Epithelial cell of prostate (primary cell): Measurements from ENCODE around the gene TRIM65.
"Not testable (repeated sequence)": the region's sequence is repeated elsewhere in the genome, so short reads cannot be mapped to it uniquely, and the experiment has no call there.

Experiments used
- DNase-seq: peaks from one replicate; pipeline ENCODE4 v3.0.0-alpha.2; 2011; ENCODE audit warnings: low read depth, low spot score
- H3K27ac ChIP-seq: fragments of 450-650 bp; 2 replicates; pipeline ENCODE4 v1.5.1; 2017; ENCODE audit warnings: mild to moderate bottlenecking

The TRIM65 gene

DNA sequence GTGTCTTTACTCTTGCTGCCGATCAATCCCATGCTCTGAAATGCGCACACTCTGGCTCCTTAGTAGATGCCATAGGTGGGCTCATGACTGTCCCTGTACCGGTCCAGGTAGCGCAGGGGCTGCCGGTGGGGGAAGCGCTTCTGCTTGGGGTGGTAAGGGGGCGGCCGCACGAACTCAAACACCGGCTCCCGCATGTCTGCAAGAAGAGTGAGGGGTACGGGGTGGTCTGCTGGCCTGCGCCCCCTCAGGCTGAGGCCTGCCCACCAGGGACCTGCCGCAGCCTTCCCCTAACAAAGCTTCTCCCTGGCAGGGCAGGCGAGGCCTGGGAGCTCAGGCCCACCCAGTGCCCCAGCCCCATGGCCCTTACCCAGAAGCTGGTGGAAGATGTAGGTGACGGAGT, 2.0 kb upstream of the TRIM65 start:
- no peak overlapping the region for H3K27ac ChIP-seq
- DNase-seq, result no peak

DNA sequence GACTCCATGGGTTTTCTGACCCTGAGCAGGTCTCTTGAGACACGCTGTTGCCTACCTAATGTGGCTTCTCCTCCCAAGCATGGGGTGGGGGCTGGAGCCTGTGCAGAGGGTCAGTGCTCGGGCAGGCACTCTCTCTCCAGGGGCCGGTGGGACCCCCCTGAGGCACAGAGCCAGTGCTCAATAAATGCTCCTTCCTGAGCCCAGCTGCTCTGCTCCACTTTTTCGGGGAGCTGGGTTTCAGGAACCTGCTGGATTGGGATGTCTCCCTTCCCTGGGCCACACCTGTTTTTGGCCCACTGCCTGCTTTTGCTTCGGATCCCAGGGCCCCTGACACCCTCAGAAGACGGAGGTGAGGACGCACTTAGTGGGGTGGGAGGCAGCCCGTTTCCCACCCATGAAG, 1.3 kb upstream of the TRIM65 start:
- no peak for DNase-seq
- H3K27ac ChIP-seq, result no peak overlapping the region

DNA sequence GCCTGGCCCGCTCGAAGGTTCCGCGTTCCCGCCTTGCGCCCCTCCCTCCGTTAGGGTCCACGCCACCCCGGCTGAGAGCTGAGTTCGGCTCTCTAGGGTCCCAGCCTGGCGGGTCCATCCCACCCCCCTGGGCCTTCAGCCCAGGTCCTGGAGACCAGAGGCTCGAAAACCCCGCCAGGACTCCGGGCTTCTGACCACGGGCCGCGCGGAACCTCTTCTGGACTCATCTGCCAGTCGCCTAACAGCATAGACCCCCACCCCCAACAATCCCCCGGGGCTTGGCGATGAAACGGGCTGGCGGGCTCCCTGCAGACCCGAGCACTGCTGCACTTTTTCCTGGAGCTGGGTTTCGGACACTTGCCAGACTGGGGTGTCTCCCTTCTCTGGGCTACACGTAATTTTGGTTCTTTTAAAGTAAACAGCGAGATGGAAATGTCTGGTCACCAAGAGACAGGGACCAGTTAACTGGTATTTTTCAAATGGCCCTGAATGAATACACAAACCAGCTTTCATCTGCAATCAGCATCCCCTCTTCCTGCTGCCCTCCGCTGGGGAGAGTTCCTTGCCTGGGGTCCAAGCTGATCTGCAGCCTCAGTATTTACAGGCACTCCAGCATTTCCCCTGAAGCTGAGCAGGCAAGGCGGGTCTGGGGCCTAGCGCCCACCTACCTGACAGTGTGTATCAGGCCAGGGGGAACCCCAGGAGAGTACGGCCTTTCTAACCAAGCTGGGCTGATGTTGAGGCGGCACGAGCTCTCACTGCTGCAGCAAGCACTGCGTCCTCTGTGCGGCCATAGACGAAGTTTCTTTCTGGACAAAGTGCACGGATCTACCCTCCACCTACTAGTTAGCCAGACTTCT, 639 bp upstream of the TRIM65 start:
- DNase-seq, result no peak
- peak overlapping the region; percentile 62 for H3K27ac ChIP-seq

DNA sequence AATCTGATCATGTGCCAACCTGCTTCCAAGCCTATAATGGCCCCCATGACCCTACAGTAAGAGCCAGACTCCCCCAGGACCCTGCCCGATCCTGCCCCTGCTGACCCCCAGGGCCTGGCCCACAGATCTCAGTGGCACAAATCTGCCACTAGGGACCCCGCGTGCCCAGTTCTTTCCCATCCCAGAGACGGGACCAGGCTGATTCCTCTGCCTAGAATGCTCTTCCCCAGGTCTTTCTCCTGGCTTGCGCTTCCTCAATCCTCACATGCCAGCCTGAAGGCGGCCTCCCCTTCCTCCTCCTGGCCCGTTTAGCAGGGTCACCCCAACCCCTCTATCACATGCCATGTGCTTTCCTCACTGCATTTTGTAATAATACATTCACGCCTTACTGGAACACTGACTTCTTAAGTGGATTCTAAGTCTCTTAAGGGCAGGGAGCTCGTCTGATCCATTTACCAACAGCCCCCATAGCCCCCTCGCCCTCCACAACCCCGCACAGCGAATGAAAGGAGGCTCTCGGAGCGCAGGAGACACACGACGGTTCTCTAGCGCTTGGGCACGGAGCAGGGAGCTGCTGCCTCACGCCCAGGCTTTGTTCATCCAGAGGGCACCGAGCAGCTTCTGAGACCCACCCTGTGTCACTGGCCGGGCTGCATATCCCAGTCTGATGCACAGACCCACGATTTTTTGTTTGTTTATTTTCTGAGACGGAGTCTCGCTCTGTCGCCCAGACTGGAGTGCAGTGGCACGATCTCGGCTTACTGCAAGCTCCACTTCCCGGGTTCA, 1.2 kb downstream of the TRIM65 start:
- H3K27ac ChIP-seq, result peak overlapping the region; percentile 62
- no peak for DNase-seq

DNA sequence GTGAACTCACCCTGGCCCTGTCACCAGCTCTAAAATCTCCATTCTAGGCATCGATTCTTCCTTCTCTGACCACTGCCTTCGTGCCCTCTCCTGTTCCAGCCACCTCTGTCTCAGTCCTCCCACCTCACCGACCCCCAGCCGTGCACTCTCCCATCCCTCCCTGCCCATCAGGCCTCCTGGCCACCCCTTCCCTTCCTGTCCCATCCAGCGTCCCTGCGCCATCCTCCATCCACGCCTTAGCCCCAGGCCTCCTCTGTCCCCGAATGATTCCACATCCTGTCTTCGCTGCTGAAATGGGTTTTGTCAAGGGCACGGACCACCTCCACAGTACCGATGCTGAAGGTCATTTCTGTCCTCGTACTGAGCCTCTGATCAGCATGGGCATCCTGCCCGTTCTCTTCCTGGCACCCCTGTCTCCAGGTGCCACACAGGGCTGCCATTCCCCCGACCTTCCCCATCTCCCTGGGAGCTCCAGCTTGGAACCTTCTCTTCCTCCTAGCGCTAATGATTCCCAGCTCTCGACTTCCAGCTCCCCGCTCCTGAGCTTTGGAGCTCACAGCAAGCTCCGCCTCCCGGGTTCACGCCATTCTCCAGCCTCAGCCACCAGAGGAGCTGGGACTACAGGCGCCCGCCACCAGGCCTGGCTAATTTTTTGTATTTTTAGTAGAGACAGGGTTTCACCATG, 2.6 kb downstream of the TRIM65 start:
- no peak for DNase-seq

DNA sequence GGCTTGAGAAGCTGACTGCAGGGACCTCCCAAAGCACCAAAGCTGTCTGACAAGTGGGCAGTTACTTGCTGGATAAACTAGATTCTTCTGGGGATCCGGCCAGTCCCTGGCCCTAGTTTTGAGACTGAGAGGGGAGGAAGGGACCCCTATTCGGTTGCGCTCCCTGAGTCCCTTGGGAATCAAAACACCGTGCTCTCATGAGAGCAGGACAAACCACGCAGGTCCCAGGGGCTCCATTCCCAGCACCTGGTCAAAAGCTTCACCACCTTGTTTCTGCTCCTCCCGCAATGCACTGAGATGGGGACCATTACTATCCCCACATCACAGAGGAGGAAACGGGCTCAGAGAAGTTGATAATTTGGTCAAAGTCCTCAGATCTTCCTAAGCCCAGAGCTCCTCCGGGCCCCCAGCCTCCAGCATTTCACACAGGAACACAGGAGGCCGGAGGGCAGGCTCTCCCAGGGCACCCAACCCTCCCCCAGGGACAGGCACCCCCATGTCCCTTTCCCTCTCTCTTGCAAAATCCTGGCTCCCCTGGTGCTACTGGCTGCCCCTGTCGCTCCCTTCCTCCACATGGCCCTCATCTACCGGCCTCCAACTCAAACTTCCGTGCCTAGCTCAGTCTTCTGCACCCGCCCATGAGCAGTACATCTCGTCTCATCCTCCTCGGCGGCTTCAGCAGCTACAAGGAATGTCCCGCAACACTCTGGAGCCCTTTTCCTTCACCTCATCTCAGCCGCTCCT, 3.3 kb downstream of the TRIM65 start:
- no peak for DNase-seq
- no peak overlapping the region for H3K27ac ChIP-seq

More for the DNA sequence above, 2.6 kb downstream of the TRIM65 start:
- H3K27ac ChIP-seq, result no peak overlapping the region

DNA sequence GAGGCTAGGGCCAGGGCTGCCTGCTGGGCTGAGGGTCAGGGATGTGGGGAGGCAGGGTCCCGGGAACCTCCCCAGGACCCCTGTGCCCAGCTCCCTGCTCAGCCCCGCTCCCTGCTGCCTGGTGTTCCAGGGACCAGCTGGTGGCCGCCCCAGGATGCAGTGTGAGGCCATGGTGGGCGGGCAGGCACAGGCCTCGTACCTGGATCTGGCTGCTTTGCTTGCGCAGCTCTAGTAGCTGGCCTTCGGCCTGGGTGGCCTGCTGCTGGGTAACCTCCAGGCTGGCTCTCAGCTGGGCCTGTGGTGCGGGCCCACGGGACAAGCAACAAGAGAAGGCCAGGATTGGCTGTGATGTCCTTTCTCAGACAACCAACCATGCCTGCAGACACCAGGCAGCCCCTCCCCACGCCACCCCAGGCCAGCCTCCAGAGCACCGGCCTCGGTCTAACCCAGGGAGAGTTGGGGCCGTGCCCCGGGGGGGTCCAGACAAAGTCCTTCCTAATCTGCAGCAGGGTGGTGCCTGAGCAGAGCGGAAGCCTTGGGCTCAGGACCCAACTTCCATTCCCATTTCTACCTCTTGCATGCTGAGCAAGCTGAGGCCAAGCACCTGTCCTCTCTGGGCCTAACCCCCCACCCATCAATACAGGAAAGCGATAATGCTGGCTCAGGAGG, 4.1 kb downstream of the TRIM65 start:
- H3K27ac ChIP-seq, result no peak overlapping the region
- no peak for DNase-seq

DNA sequence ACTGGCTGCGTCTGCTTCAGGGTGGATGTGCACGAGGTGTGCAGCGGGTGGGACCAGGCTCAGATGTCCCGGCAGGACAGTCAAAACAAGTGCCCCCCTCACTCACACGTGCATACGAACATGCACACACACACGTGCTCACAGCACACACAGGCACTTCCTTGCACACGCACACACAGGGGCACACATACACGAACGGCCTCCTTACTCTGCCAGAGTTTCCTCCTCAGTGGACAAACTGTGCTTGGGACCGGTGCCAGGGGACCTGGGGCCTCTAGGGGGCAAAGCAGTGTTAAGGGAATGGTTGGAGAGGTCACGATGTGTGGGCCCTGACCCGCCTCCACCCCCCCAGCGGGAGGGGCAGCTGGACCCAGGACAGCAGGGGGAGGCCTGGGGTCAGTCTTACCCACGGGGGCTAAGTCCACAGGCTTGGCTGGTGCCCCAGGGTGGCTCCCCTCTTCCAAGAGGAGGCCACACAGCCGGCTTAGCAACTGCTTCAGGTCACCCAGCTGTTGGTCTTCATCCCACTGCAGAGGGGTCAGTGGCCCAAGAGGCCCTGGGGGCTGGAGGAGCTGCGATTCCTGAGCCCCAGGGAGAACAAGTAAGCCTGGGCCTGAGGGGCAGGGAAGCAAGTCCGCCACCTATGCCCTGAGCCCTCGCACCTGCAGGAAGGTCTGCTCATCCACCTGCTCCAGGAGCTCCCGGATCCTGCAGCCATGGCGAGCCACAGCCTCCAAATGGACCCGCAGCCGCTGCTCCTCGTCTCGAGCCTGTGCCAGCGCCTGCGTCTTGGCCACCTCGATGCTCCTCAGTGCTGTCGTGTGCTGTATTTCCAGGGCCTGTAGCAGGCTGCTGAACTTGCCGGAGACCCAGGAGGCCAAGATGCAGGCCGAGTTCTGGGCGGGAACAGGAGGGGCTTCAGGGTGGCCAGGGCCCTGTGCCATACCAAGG, 4.9 kb downstream of the TRIM65 start:
- DNase-seq, result no peak
- no peak overlapping the region for H3K27ac ChIP-seq

DNA sequence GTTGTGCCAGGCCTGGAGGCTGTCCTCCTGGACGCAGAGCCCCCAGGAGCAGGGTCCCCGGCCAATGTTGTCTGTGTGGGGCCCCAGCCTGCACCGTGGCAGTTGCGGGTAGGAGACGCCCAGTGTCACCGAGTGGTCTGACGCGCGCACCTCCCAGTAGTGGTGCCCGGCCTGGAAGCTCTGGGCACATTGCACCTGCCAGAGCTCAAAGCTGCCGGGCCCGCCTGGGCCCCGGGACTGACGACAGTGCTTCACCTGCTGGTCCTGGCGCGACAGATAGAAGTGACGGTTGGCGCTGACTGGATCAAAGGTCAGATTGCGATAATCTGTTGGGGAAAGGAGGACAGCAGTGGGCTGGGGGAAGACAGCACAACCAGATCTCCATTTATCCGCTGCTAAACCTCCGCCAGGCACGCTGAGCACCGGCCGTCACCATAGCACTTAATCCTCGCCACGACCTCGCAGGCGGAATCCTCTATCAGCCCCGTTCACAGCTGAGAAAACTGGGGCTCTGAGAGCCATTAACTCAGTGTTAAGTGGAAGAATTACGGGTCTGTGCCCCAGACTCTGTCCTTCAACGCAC, 5.6 kb downstream of the TRIM65 start:
- no peak for DNase-seq
- H3K27ac ChIP-seq, result no peak overlapping the region

DNA sequence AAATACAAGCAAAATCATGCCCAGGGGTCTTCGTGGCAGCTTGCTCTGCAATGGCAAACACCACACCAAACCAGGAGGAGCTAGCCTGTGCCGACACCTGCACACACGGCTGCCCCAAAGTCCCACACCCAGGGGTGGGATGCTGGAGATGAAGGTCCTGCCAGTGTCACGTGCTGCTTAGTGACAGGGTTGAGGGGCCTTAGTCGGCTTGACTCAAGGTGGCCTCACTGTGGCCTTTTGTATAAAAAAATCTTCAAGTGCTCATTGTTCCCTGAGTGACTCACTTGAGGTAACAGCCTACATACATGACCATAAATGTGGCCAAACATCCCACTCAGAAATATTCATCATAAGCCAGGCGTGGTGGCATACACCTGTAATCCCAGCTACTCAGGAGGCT, 7.3 kb downstream of the TRIM65 start:
- DNase-seq, result no peak
- no peak overlapping the region for H3K27ac ChIP-seq

DNA sequence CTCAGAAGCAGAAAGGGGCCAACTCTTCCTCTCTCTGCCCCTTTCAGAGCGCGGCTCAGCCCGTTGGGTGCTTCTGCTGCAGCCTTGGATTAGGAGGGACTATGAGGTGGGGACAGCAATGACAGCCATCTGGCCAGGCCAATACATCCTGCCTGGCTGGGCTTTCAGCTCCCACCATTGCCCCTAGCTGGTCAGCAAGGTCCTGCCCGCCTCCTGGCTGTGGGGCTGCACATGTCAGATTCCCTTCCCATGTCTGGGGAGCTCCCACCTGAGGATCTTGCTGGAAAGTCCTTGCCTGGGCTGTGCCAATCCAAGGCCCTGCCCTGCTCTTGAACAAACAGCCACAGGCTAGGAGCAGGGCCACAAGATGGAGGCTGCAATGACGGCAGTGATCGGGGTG, 8.3 kb downstream of the TRIM65 start:
- H3K27ac ChIP-seq, result no peak overlapping the region
- DNase-seq, result no peak

DNA sequence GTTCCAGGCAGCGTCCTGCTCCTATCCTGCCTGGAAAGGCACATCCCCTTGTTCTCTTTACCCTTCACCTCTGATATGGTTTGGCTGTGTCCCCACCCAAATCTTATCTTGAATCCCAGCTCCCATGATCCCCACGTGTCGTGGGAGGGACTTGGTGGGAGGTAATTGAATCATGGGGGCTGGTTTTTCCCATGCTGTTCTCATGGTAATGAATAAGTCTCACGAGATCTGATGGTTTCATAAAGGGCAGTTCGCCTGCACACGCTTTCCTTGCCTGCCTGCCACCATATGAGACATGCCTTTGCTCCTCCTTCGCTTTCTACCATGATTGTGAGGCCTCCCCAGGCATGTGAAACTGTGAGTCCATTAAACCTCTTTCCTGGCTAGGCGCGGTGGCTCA, 10.9 kb downstream of the TRIM65 start:
- not testable (repeated sequence) for DNase-seq, H3K27ac ChIP-seq

DNA sequence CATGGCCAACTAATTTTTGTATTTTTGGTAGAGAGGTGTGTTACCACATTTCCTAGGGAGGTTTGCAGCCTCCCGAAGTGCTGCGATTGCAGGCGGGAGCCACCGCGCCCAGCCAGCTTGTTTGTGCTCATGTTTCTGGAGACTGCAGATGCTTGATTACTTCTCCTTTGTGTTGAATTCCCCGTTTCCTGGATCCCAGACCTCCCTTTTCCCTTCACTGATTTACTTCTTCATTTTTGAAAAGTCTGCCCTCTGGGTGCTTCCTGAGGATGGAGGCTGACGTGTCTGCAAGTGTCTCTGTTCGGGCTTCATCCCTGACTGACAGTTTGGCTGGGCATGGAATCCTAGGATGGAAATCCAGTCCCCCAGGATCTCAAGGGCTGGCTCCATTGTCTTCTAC, 11.3 kb downstream of the TRIM65 start:
- no peak overlapping the region for H3K27ac ChIP-seq
- no peak for DNase-seq

DNA sequence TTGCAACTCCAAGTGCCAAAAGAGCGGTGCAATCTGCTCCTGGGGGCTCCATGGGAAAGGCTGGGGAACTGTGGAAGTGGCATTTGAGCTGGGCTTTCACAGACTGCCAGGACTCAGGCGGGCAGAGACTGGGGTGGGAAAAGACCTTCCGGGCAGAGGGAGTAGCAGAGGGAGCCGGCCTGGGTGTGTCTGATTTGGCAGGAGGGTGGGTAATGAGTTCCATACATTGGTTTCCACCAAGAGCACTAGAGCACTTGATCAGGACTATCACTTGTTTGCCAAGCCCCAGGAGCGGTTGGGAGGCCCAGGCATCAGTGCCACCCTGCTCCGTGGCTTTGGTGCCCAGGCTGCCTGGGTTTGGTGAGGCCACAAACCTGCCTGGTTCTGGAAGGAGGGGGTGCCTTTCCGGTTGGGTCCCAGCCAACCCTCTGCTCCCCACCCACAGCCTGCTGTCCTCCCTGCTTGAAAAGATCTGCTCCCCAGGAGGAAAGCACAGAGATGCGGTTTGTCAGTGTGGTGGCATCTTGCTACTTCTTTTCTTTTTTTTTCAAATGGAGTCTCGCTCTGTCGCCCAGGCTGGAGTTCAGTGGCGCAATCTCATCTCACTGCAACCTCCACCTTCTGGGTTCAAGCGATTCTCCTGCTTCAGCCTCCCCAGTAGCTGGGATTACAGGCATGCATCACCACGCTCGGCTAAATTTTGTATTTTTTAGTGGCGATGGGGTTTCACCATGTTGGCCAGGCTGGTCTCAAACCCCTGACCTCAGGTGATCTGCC, 14.9 kb downstream of the TRIM65 start:
- no peak overlapping the region for H3K27ac ChIP-seq
- no peak for DNase-seq

DNA sequence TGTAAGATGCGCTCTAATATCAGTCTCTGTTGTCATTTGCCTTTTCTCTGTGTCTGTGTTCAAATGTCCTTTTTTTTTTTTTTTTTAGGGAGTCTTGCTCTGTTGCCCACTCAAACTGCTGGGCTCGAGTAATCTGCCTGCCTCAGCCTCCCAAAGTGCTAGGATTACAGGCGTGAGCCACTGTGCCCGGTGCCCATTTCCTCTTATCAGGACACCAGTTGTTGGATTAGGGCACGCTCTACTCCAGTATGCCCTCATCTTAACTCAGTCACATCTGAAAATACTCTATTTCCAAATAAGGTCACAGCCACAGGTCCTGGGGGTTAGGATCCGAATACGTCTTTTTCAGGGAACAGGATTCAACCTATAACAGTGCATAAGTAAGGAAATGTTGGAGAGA, 16.5 kb downstream of the TRIM65 start:
- H3K27ac ChIP-seq, result no peak overlapping the region
- DNase-seq, result no peak

DNA sequence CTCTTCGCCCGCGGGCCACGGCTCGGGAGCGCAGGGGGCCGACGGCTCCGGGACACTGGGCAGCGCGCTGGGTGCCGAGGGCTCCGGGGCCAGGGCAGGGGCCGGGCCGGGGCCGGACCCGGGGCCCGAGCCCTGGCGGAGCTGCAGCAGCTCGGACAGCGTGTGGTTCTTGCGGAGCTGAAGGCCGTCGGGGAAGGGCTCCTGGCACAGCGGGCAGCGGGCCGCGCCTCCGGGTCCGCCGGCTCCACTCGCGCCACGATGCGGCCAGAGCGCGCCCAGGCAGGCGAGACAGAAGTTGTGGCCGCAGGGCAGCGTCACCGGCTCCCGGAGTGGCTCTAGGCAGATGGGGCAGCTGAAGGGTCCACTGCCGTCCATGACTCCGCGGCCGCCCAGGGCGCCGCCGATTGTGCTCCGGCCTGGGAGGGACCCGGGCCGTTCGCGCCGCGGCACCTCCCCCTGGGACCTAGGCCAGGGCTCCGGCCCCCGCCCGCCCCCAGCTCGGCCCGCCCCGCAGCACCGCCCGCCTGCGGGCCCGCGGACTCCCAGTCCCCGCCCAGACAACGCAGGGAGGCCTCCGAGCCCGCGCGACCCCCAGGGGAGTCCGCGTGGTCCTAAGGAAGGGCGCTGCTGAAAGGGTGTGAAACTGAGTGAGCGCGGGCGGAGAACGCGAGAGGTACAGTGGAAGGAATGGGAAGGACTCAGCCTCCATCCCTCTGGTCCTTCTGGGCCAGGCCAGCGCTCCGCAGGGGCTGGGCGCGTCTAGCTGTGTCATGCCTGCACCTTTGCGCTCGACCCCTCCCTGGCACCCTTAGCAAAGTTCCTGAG, 18.4 kb downstream of the TRIM65 start, which contains the start of gene TRIM47:
Gene TRIM47 (minus strand): TSS at position 408 of the 825 bp plus-strand sequence. CDS start 33 bp downstream, at position 375.
- peak within 1 kb of the TSS; percentile 75 for H3K27ac ChIP-seq
- DNase-seq, result no peak

DNA sequence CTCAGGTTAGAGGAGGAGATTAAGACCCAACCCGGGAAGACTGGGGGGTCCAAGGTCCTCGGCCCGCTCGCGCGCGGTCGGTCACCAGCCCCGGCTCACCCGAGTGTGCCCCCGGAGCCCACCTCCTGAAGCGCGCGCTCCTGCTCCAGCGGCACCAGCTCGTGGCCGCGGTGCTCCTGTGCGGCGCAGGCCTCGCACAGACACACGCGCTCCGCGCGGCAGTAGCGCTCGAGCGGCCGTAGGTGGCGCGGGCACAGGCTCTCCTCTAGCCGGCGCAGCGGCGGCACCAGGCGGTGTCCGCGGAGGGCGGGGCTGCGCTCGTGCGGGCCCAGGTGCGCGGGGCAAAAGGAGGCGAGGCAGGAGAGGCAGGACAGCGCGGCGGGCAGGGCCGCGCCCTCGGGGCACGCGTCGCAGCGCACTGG, 19.0 kb downstream of the TRIM65 start:
- H3K27ac ChIP-seq, result peak overlapping the region; percentile 75
- no peak for DNase-seq
